Measurements from ENCODE around the gene TNFSF12. TPM values are rescaled to one million over a fixed set of nuclear protein-coding genes. Genes with fewer than 3 reads are reported as not detected.
A peak's percentile ranks its signal among the peaks of the same experiment; 100 is the strongest.

TNFSF12 gene
- total and polyA plus RNA-seq, 9 of the 15 experiments (the other 6 are each of a cell fraction or from before 2014, with no cell fraction given), result 0.03 to 0.95 (median 0.19) TPM; not detected in 3

GRCh38 chr17:7580604-7581575, 32.0 kb downstream of the TNFSF12 start (continued):
- TF ChIP-seq, protein P1, sequence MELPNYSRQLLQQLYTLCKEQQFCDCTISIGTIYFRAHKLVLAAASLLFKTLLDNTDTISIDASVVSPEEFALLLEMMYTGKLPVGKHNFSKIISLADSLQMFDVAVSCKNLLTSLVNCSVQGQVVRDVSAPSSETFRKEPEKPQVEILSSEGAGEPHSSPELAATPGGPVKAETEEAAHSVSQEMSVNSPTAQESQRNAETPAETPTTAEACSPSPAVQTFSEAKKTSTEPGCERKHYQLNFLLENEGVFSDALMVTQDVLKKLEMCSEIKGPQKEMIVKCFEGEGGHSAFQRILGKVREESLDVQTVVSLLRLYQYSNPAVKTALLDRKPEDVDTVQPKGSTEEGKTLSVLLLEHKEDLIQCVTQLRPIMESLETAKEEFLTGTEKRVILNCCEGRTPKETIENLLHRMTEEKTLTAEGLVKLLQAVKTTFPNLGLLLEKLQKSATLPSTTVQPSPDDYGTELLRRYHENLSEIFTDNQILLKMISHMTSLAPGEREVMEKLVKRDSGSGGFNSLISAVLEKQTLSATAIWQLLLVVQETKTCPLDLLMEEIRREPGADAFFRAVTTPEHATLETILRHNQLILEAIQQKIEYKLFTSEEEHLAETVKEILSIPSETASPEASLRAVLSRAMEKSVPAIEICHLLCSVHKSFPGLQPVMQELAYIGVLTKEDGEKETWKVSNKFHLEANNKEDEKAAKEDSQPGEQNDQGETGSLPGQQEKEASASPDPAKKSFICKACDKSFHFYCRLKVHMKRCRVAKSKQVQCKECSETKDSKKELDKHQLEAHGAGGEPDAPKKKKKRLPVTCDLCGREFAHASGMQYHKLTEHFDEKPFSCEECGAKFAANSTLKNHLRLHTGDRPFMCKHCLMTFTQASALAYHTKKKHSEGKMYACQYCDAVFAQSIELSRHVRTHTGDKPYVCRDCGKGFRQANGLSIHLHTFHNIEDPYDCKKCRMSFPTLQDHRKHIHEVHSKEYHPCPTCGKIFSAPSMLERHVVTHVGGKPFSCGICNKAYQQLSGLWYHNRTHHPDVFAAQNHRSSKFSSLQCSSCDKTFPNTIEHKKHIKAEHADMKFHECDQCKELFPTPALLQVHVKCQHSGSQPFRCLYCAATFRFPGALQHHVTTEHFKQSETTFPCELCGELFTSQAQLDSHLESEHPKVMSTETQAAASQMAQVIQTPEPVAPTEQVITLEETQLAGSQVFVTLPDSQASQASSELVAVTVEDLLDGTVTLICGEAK (IDR thresholded peaks at IDR 0.05), result no peak
- TF ChIP-seq, protein P1 (CRISPR knock-in tag; IDR thresholded peaks at IDR 0.05), result no peak
- TF ChIP-seq ZNF263 (CRISPR knock-in tag; IDR thresholded peaks at IDR 0.05; ENCODE audit: borderline replicate concordance) (peak; percentile 86; the same call in 1 of the 2 replicates), RBM15 (IDR thresholded peaks at IDR 0.05; ENCODE audit: insufficient read depth, low read length) (no peak), FOXK2 (conservative IDR thresholded peaks at IDR 0.05 in 1 of 2, IDR thresholded peaks at IDR 0.05 in 1 of 2; ENCODE audit: low read depth in 2 of 2) (no peak), MYNN (IDR thresholded peaks at IDR 0.05) (0 out of 2 replicates have a peak, but pooled peaks have one; percentile 39), MYNN (CRISPR knock-in tag; IDR thresholded peaks at IDR 0.05) (no peak), JUND (IDR thresholded peaks at IDR 0.05; ENCODE audit: borderline replicate concordance, low read depth, low read length) (peak; percentile 68), JUND (tag; IDR thresholded peaks at IDR 0.05; ENCODE audit: borderline replicate concordance, low read depth, low read length) (peak; percentile 45; the same call in 1 of the 3 replicates), ZNF57 (CRISPR knock-in tag; IDR thresholded peaks at IDR 0.05) (no peak), KAT8 (IDR thresholded peaks at IDR 0.05; ENCODE audit: low read depth) (no peak), ARID3B (CRISPR knock-in tag; IDR thresholded peaks at IDR 0.05; ENCODE audit: borderline replicate concordance) (no peak), CREB3 (tag; conservative IDR thresholded peaks at IDR 0.05; ENCODE audit: low read depth) (no peak), BACH1 (tag; IDR thresholded peaks at IDR 0.05) (no peak), ZNF780A (CRISPR knock-in tag; IDR thresholded peaks at IDR 0.05) (no peak)
